ENCODE data around the gene CADPS2.

DNA sequence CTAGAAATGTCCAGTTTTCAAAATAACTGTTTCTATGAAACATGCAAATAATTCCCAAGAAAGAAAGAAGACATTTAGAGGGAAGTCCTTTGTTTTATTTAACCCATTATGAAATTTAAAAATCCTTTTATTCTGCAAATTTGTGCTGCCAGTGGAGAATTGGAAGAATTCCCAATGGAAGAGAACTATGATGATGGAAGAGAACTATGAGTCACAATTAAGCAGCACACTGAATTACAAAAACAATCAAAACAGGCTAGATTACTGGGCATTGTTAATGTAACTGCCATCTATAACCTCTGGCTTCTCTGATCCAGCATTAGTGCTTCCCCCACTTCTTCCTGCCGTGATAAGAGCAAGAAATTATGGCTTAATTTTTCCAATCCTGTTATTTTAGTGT is 455.6 kb downstream of the CADPS2 start:
- TF ChIP-seq, protein P1, sequence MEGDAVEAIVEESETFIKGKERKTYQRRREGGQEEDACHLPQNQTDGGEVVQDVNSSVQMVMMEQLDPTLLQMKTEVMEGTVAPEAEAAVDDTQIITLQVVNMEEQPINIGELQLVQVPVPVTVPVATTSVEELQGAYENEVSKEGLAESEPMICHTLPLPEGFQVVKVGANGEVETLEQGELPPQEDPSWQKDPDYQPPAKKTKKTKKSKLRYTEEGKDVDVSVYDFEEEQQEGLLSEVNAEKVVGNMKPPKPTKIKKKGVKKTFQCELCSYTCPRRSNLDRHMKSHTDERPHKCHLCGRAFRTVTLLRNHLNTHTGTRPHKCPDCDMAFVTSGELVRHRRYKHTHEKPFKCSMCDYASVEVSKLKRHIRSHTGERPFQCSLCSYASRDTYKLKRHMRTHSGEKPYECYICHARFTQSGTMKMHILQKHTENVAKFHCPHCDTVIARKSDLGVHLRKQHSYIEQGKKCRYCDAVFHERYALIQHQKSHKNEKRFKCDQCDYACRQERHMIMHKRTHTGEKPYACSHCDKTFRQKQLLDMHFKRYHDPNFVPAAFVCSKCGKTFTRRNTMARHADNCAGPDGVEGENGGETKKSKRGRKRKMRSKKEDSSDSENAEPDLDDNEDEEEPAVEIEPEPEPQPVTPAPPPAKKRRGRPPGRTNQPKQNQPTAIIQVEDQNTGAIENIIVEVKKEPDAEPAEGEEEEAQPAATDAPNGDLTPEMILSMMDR (IDR thresholded peaks at IDR 0.05 in 4 of 5, conservative IDR thresholded peaks at IDR 0.05 in 1 of 5), result no peak
- no peak for TF ChIP-seq POLR2A (IDR thresholded peaks at IDR 0.05)
